ENCODE results near the gene OR5B21.

Gene OR5B21

DNA sequence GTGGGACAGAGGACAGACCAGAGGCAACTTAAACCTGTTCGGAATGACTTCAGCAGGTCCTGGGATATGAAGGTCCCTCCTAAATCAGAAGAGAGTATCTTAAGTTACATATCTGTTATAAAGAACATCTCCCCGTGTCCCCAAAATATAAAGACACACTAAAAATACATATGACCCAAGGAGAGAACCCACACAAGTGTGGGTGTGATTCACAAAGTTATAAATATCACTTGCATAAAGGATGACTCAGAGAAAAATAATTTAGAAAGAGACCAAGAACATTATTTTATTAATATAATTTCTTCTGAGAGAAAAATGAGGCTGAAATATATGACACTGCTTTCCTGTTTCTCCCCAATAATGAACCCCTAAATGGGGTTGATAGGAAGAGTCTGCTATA is 14.2 kb downstream of the OR5B21 start:
- H3K9ac ChIP-seq (ENCODE audit: low read depth, low read length): no peak overlapping the region
- no peak overlapping the region for H3K4me3 ChIP-seq (ENCODE audit: low read length)
- no peaks in the 10 kb centered on the region for H3K9me3 ChIP-seq (ENCODE audit: insufficient read depth, low read depth, low read length)
- H3K4me1 ChIP-seq (ENCODE audit: insufficient read depth, low read length): no peaks in the 10 kb centered on the region
- no peak overlapping the region for H3K27ac ChIP-seq (ENCODE audit: low read depth, low read length)
- no CpG with 5 or more reads among the region's 2 CpGs for WGBS
- no peaks in the 10 kb centered on the region for H3K36me3 ChIP-seq (ENCODE audit: insufficient read depth, low read length)
- H3K27me3 ChIP-seq (ENCODE audit: insufficient read depth, low read length): no peaks in the 10 kb centered on the region

DNA sequence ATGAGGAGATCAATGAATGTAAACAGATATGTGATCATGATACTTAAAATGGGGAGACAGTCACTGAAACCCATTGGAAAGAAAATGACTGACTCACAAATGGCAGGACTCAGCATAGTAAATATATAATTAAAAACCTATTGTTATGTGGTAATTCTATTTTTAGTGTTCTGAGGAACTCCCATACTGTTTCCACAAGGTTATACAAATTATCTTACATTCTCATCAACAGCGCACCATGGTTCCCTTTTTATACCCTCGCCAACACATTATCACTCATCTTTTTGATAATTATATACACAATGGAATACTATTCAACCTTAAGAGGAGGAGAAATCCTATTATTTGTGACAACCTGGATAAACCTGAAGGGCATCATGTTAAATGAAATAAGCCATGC is 17.1 kb downstream of the OR5B21 start:
- H3K9ac ChIP-seq (ENCODE audit: low read depth, low read length): no peak overlapping the region
- H3K27me3 ChIP-seq (ENCODE audit: insufficient read depth, low read length): no peaks in the 10 kb centered on the region
- no peaks in the 10 kb centered on the region for H3K36me3 ChIP-seq (ENCODE audit: insufficient read depth, low read length)
- H3K9me3 ChIP-seq (ENCODE audit: insufficient read depth, low read depth, low read length): no peaks in the 10 kb centered on the region
- no peak overlapping the region for H3K27ac ChIP-seq (ENCODE audit: low read depth, low read length)
- 91% methylated on average over 2 of the region's 2 CpGs for WGBS
- no peaks in the 10 kb centered on the region; the same call in 1 of the 2 replicates for H3K4me1 ChIP-seq (ENCODE audit: insufficient read depth, low read length)
- no peak overlapping the region for H3K4me3 ChIP-seq (ENCODE audit: low read length)

DNA sequence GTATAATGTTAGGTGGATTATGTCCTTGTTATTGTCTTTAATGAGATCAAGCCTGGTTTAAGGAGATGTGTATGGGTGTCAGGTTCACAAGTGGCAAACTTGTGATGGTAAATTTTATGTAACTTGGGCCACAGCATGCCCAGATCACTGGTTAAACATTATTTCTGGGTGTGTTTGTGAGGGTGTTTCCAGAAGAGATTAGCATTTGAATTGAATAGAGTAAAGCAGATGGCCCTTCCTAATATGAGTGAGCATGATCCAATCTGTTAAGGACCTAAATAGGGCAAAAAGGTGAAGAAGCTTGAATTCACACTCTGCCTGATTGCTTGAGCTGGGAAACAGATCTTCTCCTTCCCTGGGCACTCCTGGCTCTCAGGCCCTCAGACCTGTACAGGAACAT is 20.7 kb downstream of the OR5B21 start:
- Histone ChIP-seq H3K4me3 (ENCODE audit: low read length) (no peak overlapping the region), H3K27ac (ENCODE audit: low read depth, low read length) (no peak overlapping the region), H3K36me3 (ENCODE audit: insufficient read depth, low read length) (no peaks in the 10 kb centered on the region), H3K4me1 (ENCODE audit: insufficient read depth, low read length) (no peaks in the 10 kb centered on the region; the same call in 1 of the 2 replicates), H3K9me3 (ENCODE audit: insufficient read depth, low read depth, low read length) (no peaks in the 10 kb centered on the region), H3K27me3 (ENCODE audit: insufficient read depth, low read length) (no peaks in the 10 kb centered on the region), H3K9ac (ENCODE audit: low read depth, low read length) (no peak overlapping the region)

DNA sequence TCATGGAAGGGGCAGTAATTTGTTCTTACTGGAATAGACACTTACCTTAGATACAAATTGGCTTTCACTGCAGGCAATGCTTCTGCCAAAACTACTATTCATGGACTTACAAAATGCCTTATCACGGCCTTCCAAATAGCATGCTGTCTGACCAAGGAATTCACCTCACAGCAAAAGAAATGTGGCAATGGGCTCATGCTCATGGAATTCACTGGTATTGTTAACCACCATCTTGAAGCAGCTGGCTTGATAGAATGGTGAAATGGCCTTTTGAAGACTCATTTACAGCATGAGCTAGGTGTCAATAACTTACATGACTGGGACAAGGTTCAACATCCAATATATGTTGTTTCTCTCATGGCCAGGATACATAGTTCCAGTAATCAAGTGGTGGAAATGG is 21.9 kb downstream of the OR5B21 start:
- Histone ChIP-seq H3K27ac (ENCODE audit: low read depth, low read length) (no peak overlapping the region), H3K4me1 (ENCODE audit: insufficient read depth, low read length) (no peaks in the 10 kb centered on the region; the same call in 1 of the 2 replicates), H3K9ac (ENCODE audit: low read depth, low read length) (no peak overlapping the region), H3K9me3 (ENCODE audit: insufficient read depth, low read depth, low read length) (no peaks in the 10 kb centered on the region), H3K36me3 (ENCODE audit: insufficient read depth, low read length) (no peaks in the 10 kb centered on the region), H3K4me3 (ENCODE audit: low read length) (no peak overlapping the region), H3K27me3 (ENCODE audit: insufficient read depth, low read length) (no peaks in the 10 kb centered on the region)
- WGBS: 83% methylated on average over 1 of the region's 1 CpG

DNA sequence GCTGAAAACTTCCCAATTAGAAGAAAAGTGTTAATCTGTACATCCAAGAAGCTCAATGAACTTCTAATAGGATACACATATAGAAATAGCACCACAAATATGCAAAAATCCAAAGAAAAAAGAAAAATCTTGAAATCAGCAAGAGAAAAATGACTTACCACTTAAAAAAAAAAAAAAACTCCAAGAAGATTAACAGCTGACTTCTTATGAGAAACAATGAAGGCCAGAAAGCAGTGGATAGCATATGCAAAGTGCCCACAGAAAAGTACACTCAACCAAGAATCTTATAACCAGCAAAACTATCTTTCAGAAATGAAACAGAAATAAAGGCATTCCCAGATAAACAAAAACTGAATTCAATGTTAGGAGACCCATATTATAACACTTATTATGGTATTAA is 36.0 kb downstream of the OR5B21 start:
- no peak overlapping the region for H3K4me3 ChIP-seq (ENCODE audit: low read length)
- no peaks in the 10 kb centered on the region for H3K4me1 ChIP-seq (ENCODE audit: insufficient read depth, low read length)
- H3K27me3 ChIP-seq (ENCODE audit: insufficient read depth, low read length): no peaks in the 10 kb centered on the region
- peaks cover 40% of the 10 kb centered on the region for H3K9me3 ChIP-seq (ENCODE audit: insufficient read depth, low read depth, low read length)
- no peaks in the 10 kb centered on the region for H3K36me3 ChIP-seq (ENCODE audit: insufficient read depth, low read length)
- H3K27ac ChIP-seq (ENCODE audit: low read depth, low read length): no peak overlapping the region
- no peak overlapping the region for H3K9ac ChIP-seq (ENCODE audit: low read depth, low read length)

DNA sequence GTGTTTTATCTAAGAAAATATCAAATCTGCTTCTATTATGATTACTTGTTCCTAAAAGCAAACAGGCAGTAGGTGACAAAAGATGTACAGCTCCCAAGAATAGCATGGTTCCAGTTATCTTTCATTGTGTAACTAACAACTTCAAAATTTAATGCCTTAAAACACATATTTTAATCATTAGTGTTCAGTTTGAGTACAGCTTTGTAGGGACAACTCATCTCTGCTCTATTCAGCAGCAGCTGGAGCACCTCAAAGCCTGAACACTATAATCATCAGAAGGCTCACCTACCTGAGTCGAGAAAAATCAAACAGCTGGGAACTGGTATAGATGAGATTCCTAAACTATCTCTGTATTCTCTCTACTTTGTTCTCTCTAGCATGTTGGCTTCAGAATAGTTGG is 41.6 kb downstream of the OR5B21 start:
- Histone ChIP-seq H3K4me3 (ENCODE audit: low read length) (no peak overlapping the region), H3K9ac (ENCODE audit: low read depth, low read length) (no peak overlapping the region), H3K4me1 (ENCODE audit: insufficient read depth, low read length) (no peaks in the 10 kb centered on the region), H3K27me3 (ENCODE audit: insufficient read depth, low read length) (no peaks in the 10 kb centered on the region), H3K9me3 (ENCODE audit: insufficient read depth, low read depth, low read length) (peaks cover 21% of the 10 kb centered on the region), H3K27ac (ENCODE audit: low read depth, low read length) (no peak overlapping the region), H3K36me3 (ENCODE audit: insufficient read depth, low read length) (no peaks in the 10 kb centered on the region)
- 63% methylated on average over 1 of the region's 1 CpG for WGBS

DNA sequence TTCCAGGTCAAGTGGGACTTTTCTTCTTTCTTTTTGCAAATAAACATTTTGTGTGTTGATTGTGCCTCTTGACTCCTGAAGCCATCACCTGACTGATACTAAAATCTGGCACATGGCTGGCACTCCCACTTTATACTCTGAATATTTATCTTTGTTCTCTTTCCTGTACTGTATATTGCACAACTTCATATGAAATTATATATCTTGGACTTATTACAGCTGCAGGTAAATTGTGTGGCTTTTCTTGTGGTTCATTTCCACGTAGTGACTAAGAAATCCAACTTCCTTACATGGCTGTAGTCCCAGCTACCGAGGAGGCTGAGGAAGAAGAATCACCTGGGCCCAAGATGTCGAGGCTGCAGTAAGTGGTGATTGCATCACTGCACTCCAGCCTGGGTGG is 42.2 kb downstream of the OR5B21 start:
- WGBS: 64% methylated on average over 3 of the region's 3 CpGs
- Histone ChIP-seq H3K27me3 (ENCODE audit: insufficient read depth, low read length) (no peaks in the 10 kb centered on the region), H3K4me1 (ENCODE audit: insufficient read depth, low read length) (no peaks in the 10 kb centered on the region)

More for the DNA sequence above, 42.2 kb downstream of the OR5B21 start:
- H3K4me3 ChIP-seq (ENCODE audit: low read length): no peak overlapping the region
- no peaks in the 10 kb centered on the region for H3K36me3 ChIP-seq (ENCODE audit: insufficient read depth, low read length)
- no peak overlapping the region for H3K27ac ChIP-seq (ENCODE audit: low read depth, low read length)
- no peak overlapping the region for H3K9ac ChIP-seq (ENCODE audit: low read depth, low read length)
- H3K9me3 ChIP-seq (ENCODE audit: insufficient read depth, low read depth, low read length): peaks cover 15% of the 10 kb centered on the region
